Spinal cord (tissue), 10 donors: ENCODE results near the gene DNHD1. TPM values are rescaled to one million over a fixed set of nuclear protein-coding genes. Genes with fewer than 3 reads are reported as not detected.

Experiments
- DNase-seq, 6 donors: peaks; one replicate each; pipeline versions ENCODE4 v3.0.0 to v3.0.0-alpha.2; 2013 to 2015; ENCODE audit warnings: low spot score in 6 of 6, low read depth in 4 of 6
- H3K27ac ChIP-seq: one replicate; pipeline ENCODE4 v1.5.1; 2013; ENCODE audit warnings: low read depth, low read length, control low read depth
- H3K27me3 ChIP-seq: one replicate; pipeline ENCODE4 v1.6.1; 2013; ENCODE audit warnings: low read length; ENCODE audit not compliant: control insufficient read depth, insufficient read depth
- H3K36me3 ChIP-seq: one replicate; pipeline ENCODE4 v1.6.1; 2013; ENCODE audit warnings: low read length; ENCODE audit not compliant: control insufficient read depth, insufficient read depth
- H3K4me1 ChIP-seq: one replicate; pipeline ENCODE4 v1.6.1; 2013; ENCODE audit warnings: low read length; ENCODE audit not compliant: control insufficient read depth, insufficient read depth
- H3K4me3 ChIP-seq: one replicate; pipeline ENCODE4 v1.5.1; 2013; ENCODE audit warnings: low read depth, low read length, control low read depth
- H3K9me3 ChIP-seq: one replicate; pipeline ENCODE4 v1.6.1; 2013; ENCODE audit warnings: low read length; ENCODE audit not compliant: control insufficient read depth, insufficient read depth
- WGBS: methylation state at CpG from one replicate; pipeline ENCODE4 v1.1.5; 2013; ENCODE audit warnings: missing lambda C conversion rate; ENCODE audit not compliant: insufficient coverage; 5-methylcytosine and 5-hydroxymethylcytosine counted together
- polyA plus RNA-seq, 2 donors: library from polyadenylated mRNA; unstranded; fragments of 120-200 nt; gene quantifications; one replicate each; pipeline ENCODE4 v1.2.1, GENCODE V29; 2013; ENCODE audit not compliant: insufficient read length in 2 of 2
- total RNA-seq, 2 donors: library from RNA; depleted of rRNA in 1 of 2; stranded (reverse); fragments of 120-200 nt in 1 of 2; fragments of >200 nt in 1 of 2; gene quantifications; one replicate each; pipeline versions ENCODE4 v1.2.3 to v1.2.4, GENCODE V29; 2013 to 2014
- donor health status: healthy.

DNHD1 gene
- total and polyA plus RNA-seq, 4 donors: 6.6 to 22.7 (median 12.2) TPM

DNA sequence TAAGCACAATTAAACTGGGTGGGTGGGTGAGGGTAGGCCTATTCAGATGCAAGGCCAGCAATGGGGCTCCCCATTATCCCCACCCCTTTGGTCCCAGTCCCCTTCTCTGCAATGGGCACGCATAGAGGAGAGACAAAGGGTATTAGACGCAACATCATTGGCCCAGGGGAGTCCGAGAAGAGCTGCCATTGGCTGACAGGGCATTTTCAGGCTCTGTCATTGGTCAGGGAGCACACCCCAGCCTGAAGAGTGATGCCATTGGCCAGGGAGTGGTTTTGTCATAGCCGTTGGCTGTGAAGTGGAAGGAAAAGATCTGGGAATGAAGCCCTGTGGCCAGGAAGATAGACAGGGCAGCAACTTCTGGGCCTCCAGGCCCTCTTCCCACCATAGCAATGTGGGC, 20.5 kb upstream of the DNHD1 start:
- Histone ChIP-seq H3K27me3 (no peaks in the 10 kb centered on the region), H3K4me1 (peaks cover 28% of the 10 kb centered on the region), H3K36me3 (peaks cover 27% of the 10 kb centered on the region), H3K4me3 (no peak overlapping the region), H3K9me3 (no peaks in the 10 kb centered on the region), H3K27ac (no peak overlapping the region)
- peak in 1 of 6 donors; percentile 2 for DNase-seq
- 97% methylated on average over 4 of the region's 4 CpGs for WGBS

DNA sequence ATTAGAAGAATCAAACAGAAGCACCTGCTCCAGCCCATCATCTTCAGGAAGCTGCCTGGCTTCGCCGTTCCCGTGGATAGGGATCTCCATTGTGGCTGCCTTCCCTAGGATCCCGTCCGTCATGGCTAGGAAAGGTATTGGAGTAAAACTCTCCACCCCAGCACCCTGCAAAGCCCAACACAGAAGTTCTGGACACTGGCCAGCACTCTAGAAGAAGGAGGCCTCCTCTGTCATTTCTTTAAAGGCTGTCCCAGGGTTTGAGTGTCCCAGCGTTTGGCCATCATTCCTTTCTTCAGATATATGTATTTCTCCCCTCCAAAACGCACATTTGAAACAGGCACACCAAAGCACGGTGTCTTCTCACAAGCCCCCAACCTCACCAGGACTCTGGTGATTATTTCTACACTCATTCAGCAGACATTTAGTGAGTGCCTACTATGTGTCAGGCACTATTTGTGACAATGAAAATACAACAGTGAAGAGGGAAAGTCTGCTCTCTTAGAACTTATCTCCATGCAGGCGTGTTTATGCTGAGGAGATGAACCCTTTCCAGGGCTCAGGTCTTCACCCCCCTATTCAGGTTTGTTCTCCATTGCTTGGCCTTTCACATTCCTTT, 16.7 kb upstream of the DNHD1 start:
- 46% methylated on average over 4 of the region's 9 CpGs for WGBS
- Histone ChIP-seq H3K36me3 (peaks cover 41% of the 10 kb centered on the region), H3K27ac (peak overlapping the region; percentile 93), H3K4me3 (peak overlapping the region; percentile 96), H3K9me3 (no peaks in the 10 kb centered on the region), H3K4me1 (peaks cover 25% of the 10 kb centered on the region), H3K27me3 (no peaks in the 10 kb centered on the region)
- DNase-seq: peak in 1 of 6 donors; percentile 15

DNA sequence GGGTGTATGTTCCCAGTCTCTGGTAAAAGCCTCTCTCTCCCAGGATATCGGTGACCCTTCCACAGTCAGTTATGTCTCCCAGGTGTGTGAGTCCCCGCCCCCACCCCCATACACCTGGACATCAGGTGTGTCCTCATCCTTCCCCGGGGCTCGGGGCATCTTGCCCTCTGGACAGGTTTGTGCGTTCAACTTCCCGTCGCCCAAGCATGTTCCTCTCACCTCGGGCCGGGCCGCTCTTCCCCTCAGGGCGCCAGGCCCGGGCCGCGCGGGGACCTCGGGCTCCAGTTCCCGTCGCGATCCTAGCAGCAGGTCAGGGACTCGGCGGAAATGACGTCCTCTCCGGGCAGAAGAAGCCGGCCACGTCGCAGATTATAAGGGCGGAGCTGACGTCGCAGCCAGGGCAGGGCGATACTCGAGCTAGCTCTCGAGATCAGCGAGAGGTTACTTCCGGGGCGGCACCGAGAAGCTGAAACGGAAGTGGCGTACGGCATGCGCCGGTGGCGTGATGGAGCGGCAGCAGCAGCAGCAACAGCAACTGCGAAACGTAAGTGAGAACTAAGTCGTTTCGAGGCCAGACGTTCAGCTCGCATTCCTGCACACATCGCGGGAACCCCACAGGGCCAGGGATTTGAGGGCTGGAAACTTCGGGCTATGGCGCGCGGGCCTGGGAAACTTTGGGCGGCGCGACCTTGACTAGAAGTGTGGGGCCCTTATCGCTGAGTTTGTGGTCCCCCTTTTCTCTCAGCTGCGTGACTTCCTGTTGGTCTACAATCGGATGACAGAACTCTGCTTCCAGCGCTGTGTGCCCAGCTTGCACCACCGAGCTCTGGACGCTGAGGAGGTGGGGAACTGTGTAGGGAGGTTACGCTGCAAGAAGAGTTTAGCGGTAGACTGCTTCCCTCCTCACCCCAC, 15.8 kb upstream of the DNHD1 start, which contains the start of the genes ARFIP2 and TIMM10B:
TSS of gene ARFIP2 (minus strand) at position 320 of the 912 bp plus-strand sequence. CDS start 910 bp downstream, outside the sequence.
TSS of gene TIMM10B (plus strand) at position 490 of the 912 bp plus-strand sequence. CDS start at position 506, 16 bp downstream.
- peak within 1 kb of the TSS; percentile 96 for H3K4me3 ChIP-seq
- H3K4me1 ChIP-seq: peaks cover 25% of the 10 kb centered on the region
- H3K36me3 ChIP-seq: peaks cover 41% of the 10 kb centered on the region
- peak within 1 kb of the TSS; percentile 93 for H3K27ac ChIP-seq
- H3K9me3 ChIP-seq: no peaks in the 10 kb centered on the region
- under 1% methylated on average over 59 of the region's 66 CpGs for WGBS
- no peaks in the 10 kb centered on the region for H3K27me3 ChIP-seq
- peak; percentile 86 to 99 (median 95) for DNase-seq

DNA sequence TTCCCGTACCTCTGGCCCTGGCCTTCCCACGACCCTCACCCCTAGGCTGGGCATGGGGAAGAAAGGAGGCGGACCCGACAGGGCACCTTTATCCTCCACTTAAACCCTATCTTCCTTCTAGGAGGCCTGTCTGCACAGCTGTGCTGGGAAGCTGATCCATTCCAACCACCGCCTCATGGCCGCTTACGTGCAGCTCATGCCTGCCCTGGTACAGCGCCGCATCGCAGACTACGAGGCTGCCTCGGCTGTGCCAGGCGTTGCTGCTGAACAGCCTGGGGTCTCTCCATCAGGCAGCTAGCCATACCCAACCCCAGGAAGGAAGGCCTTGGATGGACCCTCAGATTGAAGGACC, 15.2 kb upstream of the DNHD1 start:
- H3K4me1 ChIP-seq: peaks cover 25% of the 10 kb centered on the region
- no peaks in the 10 kb centered on the region for H3K9me3 ChIP-seq
- H3K4me3 ChIP-seq: peak overlapping the region; percentile 96
- DNase-seq: no peak
- H3K27me3 ChIP-seq: no peaks in the 10 kb centered on the region
- peaks cover 37% of the 10 kb centered on the region for H3K36me3 ChIP-seq
- peak overlapping the region; percentile 93 for H3K27ac ChIP-seq
- WGBS: 10% methylated on average over 12 of the region's 13 CpGs

DNA sequence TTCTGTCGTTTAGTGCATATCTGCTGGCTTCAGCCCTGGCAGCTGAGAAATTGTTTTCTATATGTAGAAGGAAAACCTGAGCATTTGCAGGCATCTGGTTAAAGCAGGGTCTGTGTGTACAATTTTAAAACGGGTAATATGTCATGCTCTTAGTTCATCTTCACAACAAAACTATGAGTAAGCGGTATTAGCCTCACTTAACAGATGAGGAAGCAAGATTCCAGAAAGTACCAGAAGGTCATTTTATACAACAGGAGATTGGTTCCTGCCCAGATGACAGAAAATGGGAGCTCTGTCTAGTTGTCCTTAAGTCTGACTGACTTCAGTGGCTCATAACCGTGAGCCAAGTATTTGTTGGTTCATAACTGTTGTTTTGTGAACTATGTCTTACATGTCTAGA, 14.6 kb upstream of the DNHD1 start:
- no peak for DNase-seq
- 94% methylated on average over 1 of the region's 4 CpGs for WGBS
- Histone ChIP-seq H3K4me1 (peaks cover 25% of the 10 kb centered on the region), H3K4me3 (peak overlapping the region; percentile 96), H3K27me3 (no peaks in the 10 kb centered on the region), H3K9me3 (no peaks in the 10 kb centered on the region), H3K36me3 (peaks cover 31% of the 10 kb centered on the region), H3K27ac (no peak overlapping the region)

DNA sequence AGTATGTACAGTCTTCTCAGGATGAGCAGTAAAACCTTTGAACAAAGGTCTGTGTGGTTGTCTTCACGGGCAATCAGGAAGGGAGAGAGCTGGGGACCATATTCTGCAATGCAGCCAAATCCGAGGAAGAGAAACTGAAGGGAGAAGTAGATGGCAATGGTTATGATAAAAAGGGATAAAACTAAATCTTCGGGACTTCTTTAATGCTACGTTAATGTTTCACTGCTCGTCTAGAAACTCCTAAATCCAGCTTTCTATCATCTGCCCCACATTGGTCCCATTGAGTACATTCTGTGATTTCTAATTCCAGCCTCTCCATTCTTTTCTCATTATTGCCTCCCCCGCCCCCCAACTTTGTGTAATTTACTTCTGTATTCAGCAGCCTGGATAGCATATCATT, 14.1 kb upstream of the DNHD1 start:
- Histone ChIP-seq H3K27ac (no peak overlapping the region), H3K4me3 (no peak overlapping the region), H3K36me3 (peaks cover 25% of the 10 kb centered on the region), H3K9me3 (no peaks in the 10 kb centered on the region), H3K27me3 (no peaks in the 10 kb centered on the region), H3K4me1 (peaks cover 25% of the 10 kb centered on the region)
- DNase-seq: no peak
- WGBS: 92% methylated on average over 5 of the region's 6 CpGs

DNA sequence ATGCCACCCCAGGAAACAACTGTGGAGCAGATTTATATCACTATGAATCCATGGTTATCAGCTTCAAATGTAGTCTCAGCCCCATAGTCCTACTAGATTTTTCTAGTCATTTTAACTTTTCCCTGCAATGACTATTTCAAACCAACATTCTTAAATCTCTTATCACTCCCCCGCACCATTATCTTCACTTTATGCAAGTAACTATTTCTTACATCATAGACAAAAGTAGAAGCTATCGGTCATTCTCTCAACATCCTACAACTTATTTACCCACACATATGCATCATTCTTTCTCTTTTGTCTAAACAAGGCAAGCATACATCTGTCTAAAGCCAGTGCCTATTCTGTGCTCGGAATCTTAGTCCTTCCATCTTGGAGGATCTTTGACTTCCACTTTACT, 11.4 kb upstream of the DNHD1 start:
- DNase-seq: no peak
- H3K36me3 ChIP-seq: peaks cover 18% of the 10 kb centered on the region
- H3K9me3 ChIP-seq: no peaks in the 10 kb centered on the region
- H3K4me1 ChIP-seq: peaks cover 14% of the 10 kb centered on the region
- no peak overlapping the region for H3K4me3 ChIP-seq
- WGBS: 96% methylated on average over 3 of the region's 3 CpGs
- H3K27ac ChIP-seq: no peak overlapping the region
- no peaks in the 10 kb centered on the region for H3K27me3 ChIP-seq

DNA sequence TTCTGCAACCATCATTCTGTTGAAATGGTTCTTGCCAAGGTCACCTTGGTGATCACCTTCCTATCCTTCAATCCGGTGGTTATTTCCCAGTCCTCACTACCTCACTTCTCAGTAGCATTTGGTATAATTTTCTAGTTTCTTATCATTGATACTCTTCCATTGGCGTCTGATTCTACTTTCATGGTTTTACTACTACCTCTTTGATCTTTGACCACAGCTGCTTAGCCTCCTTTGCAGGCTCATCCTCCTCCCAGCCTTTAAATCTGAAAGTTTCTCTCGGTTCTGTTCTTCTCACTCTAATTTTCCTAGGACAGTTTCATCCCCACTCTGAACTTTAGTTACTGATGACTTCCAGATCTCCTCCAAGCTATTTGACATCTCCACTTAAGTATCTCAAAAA, 10.8 kb upstream of the DNHD1 start:
- peaks cover 21% of the 10 kb centered on the region for H3K36me3 ChIP-seq
- no peak overlapping the region for H3K27ac ChIP-seq
- H3K27me3 ChIP-seq: no peaks in the 10 kb centered on the region
- H3K4me3 ChIP-seq: no peak overlapping the region
- H3K4me1 ChIP-seq: peaks cover 10% of the 10 kb centered on the region
- no peak for DNase-seq
- no peaks in the 10 kb centered on the region for H3K9me3 ChIP-seq
- 80% methylated on average over 2 of the region's 3 CpGs for WGBS

DNA sequence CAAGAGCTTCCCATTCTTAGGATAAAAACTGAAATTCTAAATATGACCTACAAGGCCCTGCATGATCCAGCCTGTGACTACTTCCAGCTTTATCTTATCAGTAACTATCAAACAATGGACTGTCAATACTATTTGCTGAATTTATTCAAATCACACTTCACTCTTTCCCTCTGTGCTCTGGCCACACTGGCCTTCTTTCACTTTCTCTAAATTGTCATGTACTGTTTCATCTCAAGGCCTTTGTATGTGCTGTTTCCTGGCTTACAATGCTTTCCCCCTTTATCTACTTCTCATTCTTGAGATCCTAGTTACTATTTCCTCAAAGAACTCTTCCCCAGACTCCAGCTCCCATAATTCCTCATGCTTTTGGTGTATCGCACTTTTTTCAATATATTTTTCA, 10.1 kb upstream of the DNHD1 start:
- H3K4me1 ChIP-seq: peaks cover 5% of the 10 kb centered on the region
- H3K4me3 ChIP-seq: no peak overlapping the region
- no peak for DNase-seq
- H3K27me3 ChIP-seq: no peaks in the 10 kb centered on the region
- H3K9me3 ChIP-seq: no peaks in the 10 kb centered on the region
- WGBS: no CpG with 5 or more reads among the region's 1 CpG
- H3K36me3 ChIP-seq: peaks cover 22% of the 10 kb centered on the region
- H3K27ac ChIP-seq: no peak overlapping the region
